ENCODE measurements around the gene OSBPL3.

- TF ChIP-seq, protein P1, sequence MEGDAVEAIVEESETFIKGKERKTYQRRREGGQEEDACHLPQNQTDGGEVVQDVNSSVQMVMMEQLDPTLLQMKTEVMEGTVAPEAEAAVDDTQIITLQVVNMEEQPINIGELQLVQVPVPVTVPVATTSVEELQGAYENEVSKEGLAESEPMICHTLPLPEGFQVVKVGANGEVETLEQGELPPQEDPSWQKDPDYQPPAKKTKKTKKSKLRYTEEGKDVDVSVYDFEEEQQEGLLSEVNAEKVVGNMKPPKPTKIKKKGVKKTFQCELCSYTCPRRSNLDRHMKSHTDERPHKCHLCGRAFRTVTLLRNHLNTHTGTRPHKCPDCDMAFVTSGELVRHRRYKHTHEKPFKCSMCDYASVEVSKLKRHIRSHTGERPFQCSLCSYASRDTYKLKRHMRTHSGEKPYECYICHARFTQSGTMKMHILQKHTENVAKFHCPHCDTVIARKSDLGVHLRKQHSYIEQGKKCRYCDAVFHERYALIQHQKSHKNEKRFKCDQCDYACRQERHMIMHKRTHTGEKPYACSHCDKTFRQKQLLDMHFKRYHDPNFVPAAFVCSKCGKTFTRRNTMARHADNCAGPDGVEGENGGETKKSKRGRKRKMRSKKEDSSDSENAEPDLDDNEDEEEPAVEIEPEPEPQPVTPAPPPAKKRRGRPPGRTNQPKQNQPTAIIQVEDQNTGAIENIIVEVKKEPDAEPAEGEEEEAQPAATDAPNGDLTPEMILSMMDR (IDR thresholded peaks at IDR 0.05) = no peak
- TF ChIP-seq EP300 (IDR thresholded peaks at IDR 0.05) = no peak
Observed at GRCh38 chr7:24959735-24960485, 20.1 kb downstream of the OSBPL3 start.

Measured in sigmoid colon (tissue), 4 donors.